HepG2 (cell line): Measurements from ENCODE around the gene SLC7A11.

ENCODE experiments used
- MAZ ChIP-seq, 2 experiments: sonication (generic) in 1 of 2; formaldehyde crosslinking in 1 of 2; IDR thresholded peaks; 2 replicates each; pipeline versions ENCODE4 v1.5.0 to v1.6.1; 2012 to 2020; ENCODE audit warnings: low read depth in 2 of 2, mild to moderate bottlenecking in 2 of 2, borderline replicate concordance in 1 of 2, improper control_type of control experiment in 1 of 2, low read length in 1 of 2, missing genetic modification reagents in 1 of 2, moderate library complexity in 1 of 2
- PCBP1 ChIP-seq: fragments of 200-400 bp; formaldehyde crosslinking; IDR thresholded peaks from 2 replicates; pipeline ENCODE4 v1.6.1; 2017; ENCODE audit warnings: mild to moderate bottlenecking, low read depth, low read length, borderline replicate concordance

GRCh38 chr4:138181287-138181686 is 60.9 kb downstream of the SLC7A11 start:
- TF ChIP-seq PCBP1, result no peak
- TF ChIP-seq MAZ (IDR thresholded peaks at IDR 0.05; ENCODE audit: borderline replicate concordance, low read depth, low read length), result no peak
- no peak for TF ChIP-seq MAZ (CRISPR knock-in tag; IDR thresholded peaks at IDR 0.05; ENCODE audit: low read depth)
